HUES6 (cell line): ENCODE measurements around the gene PSMA7.

ENCODE experiments used
- H3K27ac ChIP-seq: 2 replicates; pipeline ENCODE4 v1.7.0; 2013; ENCODE audit warnings: low read depth, mild to moderate bottlenecking, low read length, inconsistent platforms
- H3K27me3 ChIP-seq: 2 replicates; pipeline ENCODE4 v1.6.1; 2013; ENCODE audit warnings: low read length; ENCODE audit not compliant: control insufficient read depth, insufficient read depth
- H3K36me3 ChIP-seq: 2 replicates; pipeline ENCODE4 v1.6.1; 2013; ENCODE audit warnings: low read length; ENCODE audit not compliant: control insufficient read depth, insufficient read depth
- H3K4me1 ChIP-seq: 2 replicates; pipeline ENCODE4 v1.6.1; 2013; ENCODE audit warnings: low read length; ENCODE audit not compliant: control insufficient read depth, insufficient read depth
- H3K4me3 ChIP-seq: 2 replicates; pipeline ENCODE4 v1.5.1; 2013; ENCODE audit warnings: low read depth, low read length
- H3K9ac ChIP-seq: one replicate; pipeline ENCODE4 v1.6.1; 2013; ENCODE audit warnings: mild to moderate bottlenecking, low read length
- H3K9me3 ChIP-seq: 2 replicates; pipeline ENCODE4 v1.6.1; 2013; ENCODE audit warnings: low read depth, low read length; ENCODE audit not compliant: control insufficient read depth, insufficient read depth

Gene PSMA7

DNA sequence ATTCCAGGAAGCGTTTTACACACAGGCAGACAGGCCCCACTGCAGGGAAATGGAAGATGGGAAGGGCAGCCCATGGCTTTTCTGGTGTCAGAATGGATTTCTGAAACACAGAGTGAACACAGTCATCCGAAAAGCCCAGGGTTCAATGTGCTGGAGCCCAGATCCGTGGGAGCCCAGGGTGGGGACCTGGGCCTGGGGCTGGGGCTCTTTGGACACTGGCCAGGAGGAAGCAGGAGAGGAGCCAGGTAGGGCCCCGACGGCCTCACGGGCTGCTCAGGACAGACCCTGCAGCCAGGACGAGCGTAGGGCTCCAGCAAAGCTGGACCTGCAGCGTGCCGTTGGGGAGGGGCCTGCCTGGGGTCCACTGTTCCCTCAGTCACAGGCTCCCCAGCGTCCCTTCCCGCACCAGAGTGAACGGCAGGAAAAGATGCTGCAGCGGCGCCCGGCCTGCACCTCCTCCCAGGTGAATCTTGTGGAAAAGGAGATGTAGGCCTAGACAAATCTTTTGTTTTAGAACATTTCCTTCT lies 45.2 kb downstream of the PSMA7 start:
- peaks cover 5% of the 10 kb centered on the region; the same call in 1 of the 2 replicates for H3K27me3 ChIP-seq
- H3K9ac ChIP-seq, result no peak overlapping the region
- no peaks in the 10 kb centered on the region for H3K4me1 ChIP-seq
- H3K4me3 ChIP-seq, result no peak overlapping the region
- H3K36me3 ChIP-seq, result no peaks in the 10 kb centered on the region
- no peaks in the 10 kb centered on the region for H3K9me3 ChIP-seq
- no peak overlapping the region for H3K27ac ChIP-seq

GRCh38 chr20:62096421-62097380 lies 46.5 kb downstream of the PSMA7 start:
- Histone ChIP-seq H3K9ac (no peak overlapping the region), H3K27me3 (peaks cover under 1% of the 10 kb centered on the region; the same call in 1 of the 2 replicates), H3K36me3 (no peaks in the 10 kb centered on the region), H3K9me3 (no peaks in the 10 kb centered on the region), H3K4me3 (no peak overlapping the region), H3K27ac (no peak overlapping the region), H3K4me1 (no peaks in the 10 kb centered on the region)

GRCh38 chr20:62089393-62089792 lies 53.8 kb downstream of the PSMA7 start:
- Histone ChIP-seq H3K9me3 (no peaks in the 10 kb centered on the region), H3K4me1 (peaks cover 4% of the 10 kb centered on the region; the same call in 1 of the 2 replicates), H3K36me3 (no peaks in the 10 kb centered on the region), H3K27ac (no peak overlapping the region), H3K27me3 (0 out of 2 replicates have a peak, but pooled peaks cover 4% of the 10 kb centered on the region), H3K4me3 (no peak overlapping the region), H3K9ac (no peak overlapping the region)

DNA sequence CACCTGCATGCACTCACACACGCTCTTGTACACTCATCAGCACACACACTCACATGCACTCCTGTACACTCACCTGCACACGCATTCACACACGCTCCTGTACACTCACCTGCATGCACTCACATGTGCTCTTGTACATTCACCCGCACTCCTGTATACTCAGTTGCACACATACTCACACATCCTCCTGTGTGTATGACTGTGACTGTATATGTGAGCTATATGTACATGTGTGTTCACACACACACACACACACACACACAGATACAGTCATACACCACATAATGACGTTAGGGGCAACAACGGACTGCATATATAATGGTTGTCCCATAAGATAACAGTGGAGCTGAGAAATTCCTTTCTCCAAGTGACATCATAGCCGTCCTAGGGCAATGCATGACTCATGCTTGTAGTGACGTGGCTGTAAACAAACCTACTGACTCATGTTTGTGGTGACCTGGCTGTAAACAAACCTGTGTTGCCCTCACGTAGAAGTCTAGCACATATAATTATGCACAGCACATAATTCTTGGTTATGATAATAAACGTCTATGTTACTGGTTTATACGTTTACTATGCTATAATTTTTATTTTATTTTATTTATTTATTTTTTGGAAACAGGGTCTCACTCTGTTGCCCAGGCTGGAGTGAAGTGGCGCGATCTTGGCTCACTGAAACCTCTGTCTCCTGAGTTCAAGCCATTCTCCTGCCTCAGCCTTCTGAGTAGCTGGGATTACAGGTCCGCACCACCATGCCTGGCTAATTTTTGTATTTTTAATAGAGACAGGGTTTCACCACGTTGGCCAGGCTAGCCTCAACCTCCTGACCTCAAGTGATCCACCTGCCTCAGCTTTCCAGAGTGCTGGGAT lies 54.7 kb downstream of the PSMA7 start:
- H3K9me3 ChIP-seq, result no peaks in the 10 kb centered on the region
- H3K4me1 ChIP-seq, result peaks cover 4% of the 10 kb centered on the region; the same call in 1 of the 2 replicates
- no peak overlapping the region for H3K9ac ChIP-seq
- no peak overlapping the region for H3K4me3 ChIP-seq
- H3K27ac ChIP-seq, result no peak overlapping the region
- H3K27me3 ChIP-seq, result 0 out of 2 replicates have a peak, but pooled peaks cover 4% of the 10 kb centered on the region
- no peaks in the 10 kb centered on the region for H3K36me3 ChIP-seq

DNA sequence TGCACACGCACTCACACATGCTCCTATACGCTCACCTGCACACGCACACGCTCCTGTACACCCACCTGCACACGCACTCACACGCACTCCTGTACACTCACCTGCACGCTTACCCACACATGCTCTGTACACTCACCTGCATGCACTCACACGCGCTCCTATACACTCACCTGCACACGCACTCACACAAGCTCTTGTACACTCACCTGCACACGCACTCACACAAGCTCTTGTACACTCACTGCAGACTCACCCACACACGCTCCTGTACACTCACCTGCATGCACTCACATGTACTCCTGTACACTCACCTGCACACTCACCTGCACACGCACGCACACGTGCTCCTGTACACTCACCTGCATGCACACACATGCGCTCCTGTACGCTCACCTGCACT lies 55.6 kb downstream of the PSMA7 start:
- Histone ChIP-seq H3K4me3 (no peak overlapping the region), H3K4me1 (peaks cover 4% of the 10 kb centered on the region; the same call in 1 of the 2 replicates), H3K36me3 (no peaks in the 10 kb centered on the region), H3K9me3 (no peaks in the 10 kb centered on the region), H3K9ac (no peak overlapping the region), H3K27me3 (0 out of 2 replicates have a peak, but pooled peaks cover 4% of the 10 kb centered on the region), H3K27ac (no peak overlapping the region)

- peaks cover 4% of the 10 kb centered on the region; the same call in 1 of the 2 replicates for H3K4me1 ChIP-seq
- H3K9me3 ChIP-seq, result no peaks in the 10 kb centered on the region
- no peak overlapping the region for H3K4me3 ChIP-seq
- no peak overlapping the region for H3K27ac ChIP-seq
- H3K36me3 ChIP-seq, result no peaks in the 10 kb centered on the region
- no peak overlapping the region for H3K9ac ChIP-seq
- H3K27me3 ChIP-seq, result 0 out of 2 replicates have a peak, but pooled peaks cover 4% of the 10 kb centered on the region
Observed at GRCh38 chr20:62087227-62087626, 56.0 kb downstream of the PSMA7 start.
